ENCODE results near the gene PATL2.
"Not testable (repeated sequence)": the region's sequence is repeated elsewhere in the genome, so short reads cannot be mapped to it uniquely, and the experiment has no call there.

Gene PATL2

DNA sequence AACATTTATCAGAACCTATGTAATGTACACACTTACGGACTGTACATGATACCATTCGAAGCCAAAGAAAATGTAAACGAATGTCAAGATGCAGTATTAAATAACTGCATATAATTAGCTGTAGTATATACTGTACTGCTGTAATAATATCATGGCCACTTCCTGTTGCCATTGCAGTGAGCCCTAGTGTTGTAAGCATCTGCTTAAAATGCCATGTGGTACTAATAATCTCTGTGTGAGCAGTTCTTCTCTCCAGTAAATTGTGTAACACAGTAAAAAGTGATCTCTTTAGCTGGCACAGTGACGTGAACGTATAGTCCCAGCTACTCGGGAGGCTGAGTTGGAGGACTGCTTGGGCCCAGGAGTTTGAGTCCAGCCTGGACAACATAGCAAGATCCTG is 56.3 kb downstream of the PATL2 start:
- no peak overlapping the region for H3K27ac ChIP-seq
- H3K36me3 ChIP-seq = peaks cover 62% of the 10 kb centered on the region
- H3K9me3 ChIP-seq = no peaks in the 10 kb centered on the region
- peaks cover 9% of the 10 kb centered on the region for H3K4me1 ChIP-seq
- H3K9ac ChIP-seq = no peak overlapping the region
- no peak overlapping the region for H3K4me3 ChIP-seq
- no peak for TF ChIP-seq Cebpa-rat (IDR thresholded peaks at IDR 0.05)
- no peaks in the 10 kb centered on the region for H3K27me3 ChIP-seq
- no peak overlapping the region for H3K4me2 ChIP-seq
- no peaks in the 10 kb centered on the region for H4K20me1 ChIP-seq

DNA sequence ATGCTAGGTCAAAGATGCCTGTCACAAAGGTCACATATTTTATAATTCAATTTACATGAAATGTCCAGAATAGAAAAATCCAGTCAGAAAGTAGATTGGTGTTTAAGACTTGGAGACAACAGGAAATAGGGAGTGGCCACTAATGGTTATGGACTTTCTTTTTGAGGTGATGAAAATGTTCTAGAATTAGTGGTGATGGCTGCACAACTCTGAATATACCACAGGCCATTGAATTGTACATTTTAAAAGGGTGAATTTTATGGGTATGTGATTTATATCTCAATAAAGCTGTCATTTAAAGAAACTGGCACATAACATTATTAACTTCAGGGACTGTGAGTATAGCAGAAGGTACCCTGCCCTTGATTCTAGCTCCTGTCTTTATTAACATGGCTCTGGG is 63.5 kb downstream of the PATL2 start:
- H3K27ac ChIP-seq = no peak overlapping the region
- no peaks in the 10 kb centered on the region for H3K27me3 ChIP-seq
- peaks cover 74% of the 10 kb centered on the region for H3K36me3 ChIP-seq
- peaks cover 17% of the 10 kb centered on the region for H3K9me3 ChIP-seq
- H3K4me2 ChIP-seq = no peak overlapping the region
- TF ChIP-seq Cebpa-rat (IDR thresholded peaks at IDR 0.05) = no peak
- H3K4me3 ChIP-seq = no peak overlapping the region
- peaks cover 9% of the 10 kb centered on the region for H3K4me1 ChIP-seq
- H3K9ac ChIP-seq = no peak overlapping the region
- no peaks in the 10 kb centered on the region for H4K20me1 ChIP-seq

DNA sequence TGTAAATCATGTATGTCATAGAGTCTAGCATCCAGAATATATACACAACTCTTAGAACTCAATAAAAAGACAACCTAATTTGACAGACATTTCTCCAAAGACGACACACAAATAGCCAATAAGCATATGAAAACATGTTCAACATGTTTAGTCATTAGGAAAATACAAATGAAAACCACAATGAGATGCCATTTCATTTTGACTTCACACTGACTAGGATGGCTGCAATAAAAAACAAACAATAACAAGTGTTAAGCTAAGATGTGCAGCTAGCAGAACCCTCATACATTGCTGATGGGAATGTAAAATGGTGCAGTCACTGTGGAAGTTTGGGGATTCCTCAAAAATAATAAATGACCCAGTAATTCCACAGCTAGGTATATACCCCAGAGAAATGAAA is 64.1 kb downstream of the PATL2 start:
- Histone ChIP-seq H3K27me3 (no peaks in the 10 kb centered on the region), H3K4me3 (no peak overlapping the region), H3K9me3 (peaks cover 17% of the 10 kb centered on the region), H3K27ac (no peak overlapping the region), H3K36me3 (peaks cover 71% of the 10 kb centered on the region), H4K20me1 (no peaks in the 10 kb centered on the region), H3K4me1 (peaks cover 9% of the 10 kb centered on the region), H3K9ac (no peak overlapping the region), H3K4me2 (no peak overlapping the region)
- TF ChIP-seq Cebpa-rat (IDR thresholded peaks at IDR 0.05) = no peak

DNA sequence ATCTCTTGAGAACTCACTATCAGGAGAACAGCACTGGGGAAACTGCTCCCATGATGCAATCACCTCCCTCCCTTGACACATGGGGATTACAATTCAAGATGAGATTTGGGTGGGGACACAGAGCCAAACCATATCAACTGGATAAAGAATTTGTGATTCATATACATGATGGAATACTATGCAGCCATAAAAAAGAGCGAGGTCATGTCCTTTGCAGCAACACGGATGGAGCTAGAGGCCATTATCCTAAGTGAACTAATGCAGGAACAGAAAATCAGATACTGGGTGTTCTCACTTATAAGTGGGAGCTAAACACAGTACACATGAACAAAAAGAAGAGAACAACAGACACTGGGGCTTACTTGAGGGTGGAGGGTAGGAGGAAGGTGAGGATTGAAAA is 64.7 kb downstream of the PATL2 start:
- Histone ChIP-seq H3K27me3 (no peaks in the 10 kb centered on the region), H3K9me3 (peaks cover 17% of the 10 kb centered on the region), H3K27ac (no peak overlapping the region), H3K4me2 (no peak overlapping the region), H3K4me3 (no peak overlapping the region), H3K4me1 (peaks cover 9% of the 10 kb centered on the region), H4K20me1 (no peaks in the 10 kb centered on the region), H3K9ac (no peak overlapping the region), H3K36me3 (peaks cover 65% of the 10 kb centered on the region)
- TF ChIP-seq Cebpa-rat (IDR thresholded peaks at IDR 0.05) = no peak

DNA sequence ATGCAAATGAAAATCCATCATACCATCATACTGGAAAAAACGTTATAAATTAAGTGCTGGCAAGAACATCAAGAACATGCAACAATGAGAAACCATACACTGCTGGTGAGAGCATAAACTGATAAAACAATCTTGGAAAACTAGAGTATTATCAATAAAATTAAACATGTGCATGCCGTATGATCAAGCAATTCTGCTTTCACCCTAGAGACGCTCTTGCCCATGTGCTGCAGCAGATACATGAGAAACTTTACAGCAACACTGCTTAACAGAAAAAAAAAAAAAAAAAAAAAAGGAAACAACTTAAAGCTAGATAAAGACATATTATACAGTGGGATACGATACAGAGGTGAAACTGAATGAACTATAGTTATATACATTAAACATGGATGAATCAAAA is 69.5 kb downstream of the PATL2 start:
- no peak for TF ChIP-seq Cebpa-rat (IDR thresholded peaks at IDR 0.05)
- no peak overlapping the region for H3K27ac ChIP-seq
- no peaks in the 10 kb centered on the region for H3K27me3 ChIP-seq
- peaks cover 54% of the 10 kb centered on the region for H3K36me3 ChIP-seq
- no peak overlapping the region for H3K9ac ChIP-seq
- H3K9me3 ChIP-seq = peaks cover 28% of the 10 kb centered on the region
- no peaks in the 10 kb centered on the region for H3K4me1 ChIP-seq
- H4K20me1 ChIP-seq = no peaks in the 10 kb centered on the region
- H3K4me3 ChIP-seq = no peak overlapping the region
- H3K4me2 ChIP-seq = no peak overlapping the region

DNA sequence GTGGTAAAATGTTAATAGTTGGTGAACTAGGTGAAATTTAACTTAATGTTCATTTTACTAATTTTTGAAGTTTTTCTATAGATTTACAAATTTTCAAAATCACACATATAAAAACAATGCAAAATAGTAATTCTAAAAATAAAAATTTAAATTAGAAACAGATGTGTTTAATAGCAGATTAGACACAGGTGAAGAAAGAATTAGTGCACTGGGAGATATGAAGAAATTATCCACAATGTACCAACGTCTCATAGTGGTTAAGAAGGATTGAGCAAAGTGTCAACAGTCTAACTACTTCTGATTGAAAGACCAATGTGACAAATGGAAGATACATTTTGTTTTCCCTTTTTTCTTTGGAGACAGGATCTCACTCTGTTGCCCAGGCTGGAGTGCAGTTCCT is 74.1 kb downstream of the PATL2 start:
- Histone ChIP-seq H3K9me3 (peaks cover 22% of the 10 kb centered on the region), H3K36me3 (peaks cover 72% of the 10 kb centered on the region), H3K4me2 (no peak overlapping the region)

DNA sequence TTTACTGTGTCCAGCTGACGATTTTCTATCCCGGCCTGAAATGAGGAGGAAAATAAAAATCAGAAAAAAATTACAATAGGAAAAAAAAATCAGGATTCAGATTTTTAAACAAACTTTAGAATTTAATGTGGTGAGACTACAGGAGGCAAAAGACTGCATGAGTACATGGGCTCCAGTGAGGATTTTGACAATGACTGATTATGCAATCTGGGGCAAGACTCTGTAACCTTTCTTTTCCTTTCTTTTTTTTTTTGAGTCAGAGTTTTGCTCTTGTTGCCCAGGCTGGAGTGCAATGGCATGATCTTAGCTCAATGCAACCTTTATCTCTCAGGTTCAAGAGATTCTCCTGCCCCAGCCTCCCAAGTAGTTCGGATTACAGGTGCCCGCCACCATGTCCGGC is 77.5 kb downstream of the PATL2 start:
- Histone ChIP-seq H3K36me3 (peaks cover 85% of the 10 kb centered on the region), H3K9me3 (peaks cover 22% of the 10 kb centered on the region), H3K27ac (no peak overlapping the region), H3K4me1 (no peaks in the 10 kb centered on the region), H3K9ac (no peak overlapping the region), H3K4me2 (no peak overlapping the region), H3K27me3 (no peaks in the 10 kb centered on the region), H3K4me3 (no peak overlapping the region), H4K20me1 (no peaks in the 10 kb centered on the region)
- no peak for TF ChIP-seq Cebpa-rat (IDR thresholded peaks at IDR 0.05)

More for the DNA sequence above, 74.1 kb downstream of the PATL2 start:
- H3K9ac ChIP-seq = no peak overlapping the region
- no peaks in the 10 kb centered on the region for H4K20me1 ChIP-seq
- H3K4me3 ChIP-seq = no peak overlapping the region
- H3K27me3 ChIP-seq = no peaks in the 10 kb centered on the region
- H3K4me1 ChIP-seq = no peaks in the 10 kb centered on the region
- TF ChIP-seq Cebpa-rat (IDR thresholded peaks at IDR 0.05) = no peak
- H3K27ac ChIP-seq = no peak overlapping the region

DNA sequence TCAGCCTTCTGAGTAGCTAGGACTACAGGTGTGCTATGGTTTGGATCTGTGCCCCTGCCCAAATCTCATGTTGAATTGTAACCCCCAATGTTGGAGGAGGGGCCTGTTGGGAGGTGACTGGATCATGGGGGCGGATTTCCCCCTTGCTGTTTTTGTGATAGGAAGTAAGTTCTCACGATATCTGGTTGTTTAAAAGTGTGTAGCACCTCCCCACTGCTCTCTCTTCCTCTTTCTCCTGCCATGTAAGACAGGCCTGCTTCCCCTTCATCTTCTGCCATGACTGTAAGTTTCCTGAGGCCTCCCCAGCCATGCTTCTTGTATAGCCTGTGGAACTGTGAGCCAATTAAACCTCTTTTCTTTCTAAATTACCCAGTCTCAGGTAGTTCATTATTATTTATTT is 85.8 kb downstream of the PATL2 start:
- H3K4me1 ChIP-seq, H3K27ac ChIP-seq, H3K4me3 ChIP-seq, H4K20me1 ChIP-seq, H3K27me3 ChIP-seq, H3K9me3 ChIP-seq, H3K9ac ChIP-seq, H3K4me2 ChIP-seq: not testable (repeated sequence)
- peaks cover 76% of the 10 kb centered on the region for H3K36me3 ChIP-seq

DNA sequence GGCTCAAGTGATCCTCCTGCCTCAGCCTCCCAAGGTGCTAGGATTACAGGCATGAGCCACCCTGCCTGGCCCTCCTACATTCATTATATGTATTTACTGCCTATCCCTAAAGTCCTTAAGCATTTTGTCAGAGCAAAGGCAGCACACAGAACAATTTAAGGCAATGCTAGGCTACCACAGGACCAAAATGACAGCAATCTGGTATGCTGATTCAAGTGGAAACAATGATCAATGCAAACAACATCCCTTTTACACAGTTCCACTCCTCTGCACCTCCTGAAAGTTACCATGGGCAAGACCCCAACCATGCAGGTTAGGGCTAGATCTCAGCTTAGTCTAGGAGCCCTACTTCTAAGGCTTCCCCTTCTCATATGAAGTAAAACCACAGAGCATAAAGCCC is 87.9 kb downstream of the PATL2 start:
- Histone ChIP-seq H3K4me2 (no peak overlapping the region), H3K27me3 (no peaks in the 10 kb centered on the region), H3K27ac (no peak overlapping the region), H3K4me1 (no peaks in the 10 kb centered on the region), H4K20me1 (no peaks in the 10 kb centered on the region), H3K9me3 (no peaks in the 10 kb centered on the region), H3K36me3 (peaks cover 72% of the 10 kb centered on the region), H3K4me3 (no peak overlapping the region), H3K9ac (no peak overlapping the region)
- no peak for TF ChIP-seq Cebpa-rat (IDR thresholded peaks at IDR 0.05)

DNA sequence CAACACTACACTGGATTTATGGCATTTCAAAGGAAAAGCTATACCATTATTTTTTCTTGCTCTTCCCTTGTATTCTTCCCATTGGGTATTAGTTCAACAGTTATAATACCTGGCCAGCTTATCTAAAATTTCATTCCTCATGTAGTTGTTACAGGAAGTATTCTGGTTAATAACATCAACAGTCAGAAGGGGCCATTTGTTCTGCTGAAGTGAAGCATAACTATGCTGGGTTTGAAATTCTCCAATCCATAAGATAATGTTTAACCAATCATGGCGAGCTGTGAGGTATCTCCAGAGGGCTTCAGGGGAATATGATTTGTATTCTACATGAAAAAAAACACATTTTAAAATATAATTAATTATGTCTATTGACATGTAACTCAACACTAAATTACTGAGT is 91.0 kb downstream of the PATL2 start:
- Histone ChIP-seq H3K4me1 (no peaks in the 10 kb centered on the region), H3K9ac (no peak overlapping the region), H4K20me1 (no peaks in the 10 kb centered on the region), H3K36me3 (peaks cover 63% of the 10 kb centered on the region), H3K9me3 (no peaks in the 10 kb centered on the region), H3K27me3 (no peaks in the 10 kb centered on the region), H3K27ac (no peak overlapping the region), H3K4me2 (no peak overlapping the region), H3K4me3 (no peak overlapping the region)
- TF ChIP-seq Cebpa-rat (IDR thresholded peaks at IDR 0.05) = no peak

DNA sequence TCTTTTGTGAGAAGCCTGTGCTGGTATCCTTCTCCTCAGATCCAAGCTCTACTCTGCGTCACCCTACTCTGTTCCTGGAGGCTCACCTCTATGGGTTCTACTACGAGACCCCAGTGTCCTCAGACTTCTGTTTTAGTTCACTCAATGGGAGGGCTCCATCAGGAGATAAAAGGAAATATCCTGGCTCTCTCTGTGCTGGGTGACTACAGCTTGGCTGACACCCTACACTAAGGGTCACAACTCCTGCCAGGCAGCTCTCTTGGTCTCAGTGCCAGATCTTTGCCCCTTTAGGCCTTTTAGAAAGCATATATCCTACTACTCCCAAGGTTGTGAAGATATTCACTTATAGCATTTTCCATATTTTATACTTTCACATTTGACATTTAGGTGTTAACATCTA is 94.1 kb downstream of the PATL2 start:
- no peaks in the 10 kb centered on the region for H3K9me3 ChIP-seq
- no peak overlapping the region for H3K9ac ChIP-seq
- no peaks in the 10 kb centered on the region for H4K20me1 ChIP-seq
- no peak overlapping the region for H3K4me3 ChIP-seq
- H3K4me1 ChIP-seq = no peaks in the 10 kb centered on the region
- no peak for TF ChIP-seq Cebpa-rat (IDR thresholded peaks at IDR 0.05)
- no peaks in the 10 kb centered on the region for H3K27me3 ChIP-seq
- H3K27ac ChIP-seq = no peak overlapping the region
- peaks cover 71% of the 10 kb centered on the region for H3K36me3 ChIP-seq
- H3K4me2 ChIP-seq = no peak overlapping the region
